Measurements from ENCODE around the gene ACVR2B. TPM values are rescaled to one million over a fixed set of nuclear protein-coding genes. Genes with fewer than 3 reads are reported as not detected.

ACVR2B gene
- total RNA-seq, 1 donor from 2014 or later = 89.5 TPM

DNA sequence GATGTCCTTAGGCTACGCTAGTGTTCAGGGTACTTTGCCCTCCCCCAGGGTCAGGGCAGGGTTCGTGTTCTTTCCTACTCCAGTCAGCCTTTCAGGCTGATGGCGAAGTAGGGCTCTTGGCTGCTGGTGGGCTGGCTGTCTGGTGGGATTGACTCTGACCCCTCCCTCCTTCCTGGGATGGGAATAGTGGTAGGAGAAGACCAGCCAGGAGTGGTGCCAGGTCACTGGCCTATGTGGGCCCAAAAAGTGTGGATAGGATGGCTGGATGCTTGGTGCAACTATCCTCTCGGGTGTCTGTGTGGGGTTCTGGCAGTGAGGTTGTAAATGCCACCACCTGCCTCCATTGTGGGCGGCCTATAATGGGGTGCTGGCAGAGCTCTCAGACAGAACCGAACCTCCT, 22.0 kb downstream of the ACVR2B start:
- H3K9ac ChIP-seq = no peak overlapping the region
- Mint-ChIP-seq H3K36me3 (peaks cover 28% of the 10 kb centered on the region), H3K9me3 (peaks cover 20% of the 10 kb centered on the region), H3K4me3 (no peak overlapping the region), H3K4me1 (peaks cover 3% of the 10 kb centered on the region), H3K27me3 (ENCODE audit: insufficient read depth, low read depth) (peaks cover 3% of the 10 kb centered on the region), H3K27ac (no peak overlapping the region)
- H3K9me3 ChIP-seq (ENCODE audit: low read depth) = peaks cover under 1% of the 10 kb centered on the region
- H3K79me2 ChIP-seq (ENCODE audit: low read depth) = peaks cover 69% of the 10 kb centered on the region
- no peaks in the 10 kb centered on the region for H3K27me3 ChIP-seq
- TF ChIP-seq EZH2 (IDR thresholded peaks at IDR 0.05) (no peak), EZH2phosphoT487 (IDR thresholded peaks at IDR 0.05) (no peak)
- TF ChIP-seq, protein P1, sequence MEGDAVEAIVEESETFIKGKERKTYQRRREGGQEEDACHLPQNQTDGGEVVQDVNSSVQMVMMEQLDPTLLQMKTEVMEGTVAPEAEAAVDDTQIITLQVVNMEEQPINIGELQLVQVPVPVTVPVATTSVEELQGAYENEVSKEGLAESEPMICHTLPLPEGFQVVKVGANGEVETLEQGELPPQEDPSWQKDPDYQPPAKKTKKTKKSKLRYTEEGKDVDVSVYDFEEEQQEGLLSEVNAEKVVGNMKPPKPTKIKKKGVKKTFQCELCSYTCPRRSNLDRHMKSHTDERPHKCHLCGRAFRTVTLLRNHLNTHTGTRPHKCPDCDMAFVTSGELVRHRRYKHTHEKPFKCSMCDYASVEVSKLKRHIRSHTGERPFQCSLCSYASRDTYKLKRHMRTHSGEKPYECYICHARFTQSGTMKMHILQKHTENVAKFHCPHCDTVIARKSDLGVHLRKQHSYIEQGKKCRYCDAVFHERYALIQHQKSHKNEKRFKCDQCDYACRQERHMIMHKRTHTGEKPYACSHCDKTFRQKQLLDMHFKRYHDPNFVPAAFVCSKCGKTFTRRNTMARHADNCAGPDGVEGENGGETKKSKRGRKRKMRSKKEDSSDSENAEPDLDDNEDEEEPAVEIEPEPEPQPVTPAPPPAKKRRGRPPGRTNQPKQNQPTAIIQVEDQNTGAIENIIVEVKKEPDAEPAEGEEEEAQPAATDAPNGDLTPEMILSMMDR (IDR thresholded peaks at IDR 0.05) = no peak
- H3K4me2 ChIP-seq = no peak overlapping the region
- H4K20me1 ChIP-seq (ENCODE audit: low read depth) = peaks cover 91% of the 10 kb centered on the region
- no peak for DNase-seq (ENCODE audit: low spot score)
- no peak overlapping the region for H2AFZ ChIP-seq (replicated peaks)
- H3K27ac ChIP-seq = no peak overlapping the region
- no peak overlapping the region for H3K4me3 ChIP-seq
- peaks cover 6% of the 10 kb centered on the region for H3K36me3 ChIP-seq
- no peaks in the 10 kb centered on the region for H3F3A ChIP-seq (ENCODE audit: low read depth)
- H3K4me1 ChIP-seq = no peaks in the 10 kb centered on the region

GRCh38 chr3:38476157-38476756, 22.6 kb downstream of the ACVR2B start:
- H3K4me1 Mint-ChIP-seq = peaks cover 3% of the 10 kb centered on the region
- no peaks in the 10 kb centered on the region for H3F3A ChIP-seq (ENCODE audit: low read depth)
- no peak overlapping the region for H3K4me2 ChIP-seq
- H3K4me3 ChIP-seq = no peak overlapping the region
- no peaks in the 10 kb centered on the region for H3K4me1 ChIP-seq
- no peak overlapping the region for H3K27ac Mint-ChIP-seq
- no peak overlapping the region for H3K27ac ChIP-seq
- no peaks in the 10 kb centered on the region for H3K27me3 ChIP-seq
- peaks cover 15% of the 10 kb centered on the region for H3K9me3 Mint-ChIP-seq
- peaks cover 27% of the 10 kb centered on the region for H3K36me3 Mint-ChIP-seq
- H2AFZ ChIP-seq (replicated peaks) = no peak overlapping the region
- peaks cover 93% of the 10 kb centered on the region for H4K20me1 ChIP-seq (ENCODE audit: low read depth)
- TF ChIP-seq, protein P1 (IDR thresholded peaks at IDR 0.05) = no peak
- TF ChIP-seq EZH2phosphoT487 (IDR thresholded peaks at IDR 0.05) (no peak), EZH2 (IDR thresholded peaks at IDR 0.05) (no peak)
- H3K79me2 ChIP-seq (ENCODE audit: low read depth) = peaks cover 64% of the 10 kb centered on the region
- H3K36me3 ChIP-seq = peaks cover 12% of the 10 kb centered on the region
- no peaks in the 10 kb centered on the region for H3K9me3 ChIP-seq (ENCODE audit: low read depth)
- peaks cover 3% of the 10 kb centered on the region for H3K27me3 Mint-ChIP-seq (ENCODE audit: insufficient read depth, low read depth)
- no peak overlapping the region for H3K9ac ChIP-seq
- no peak for DNase-seq (ENCODE audit: low spot score)
- H3K4me3 Mint-ChIP-seq = no peak overlapping the region

DNA sequence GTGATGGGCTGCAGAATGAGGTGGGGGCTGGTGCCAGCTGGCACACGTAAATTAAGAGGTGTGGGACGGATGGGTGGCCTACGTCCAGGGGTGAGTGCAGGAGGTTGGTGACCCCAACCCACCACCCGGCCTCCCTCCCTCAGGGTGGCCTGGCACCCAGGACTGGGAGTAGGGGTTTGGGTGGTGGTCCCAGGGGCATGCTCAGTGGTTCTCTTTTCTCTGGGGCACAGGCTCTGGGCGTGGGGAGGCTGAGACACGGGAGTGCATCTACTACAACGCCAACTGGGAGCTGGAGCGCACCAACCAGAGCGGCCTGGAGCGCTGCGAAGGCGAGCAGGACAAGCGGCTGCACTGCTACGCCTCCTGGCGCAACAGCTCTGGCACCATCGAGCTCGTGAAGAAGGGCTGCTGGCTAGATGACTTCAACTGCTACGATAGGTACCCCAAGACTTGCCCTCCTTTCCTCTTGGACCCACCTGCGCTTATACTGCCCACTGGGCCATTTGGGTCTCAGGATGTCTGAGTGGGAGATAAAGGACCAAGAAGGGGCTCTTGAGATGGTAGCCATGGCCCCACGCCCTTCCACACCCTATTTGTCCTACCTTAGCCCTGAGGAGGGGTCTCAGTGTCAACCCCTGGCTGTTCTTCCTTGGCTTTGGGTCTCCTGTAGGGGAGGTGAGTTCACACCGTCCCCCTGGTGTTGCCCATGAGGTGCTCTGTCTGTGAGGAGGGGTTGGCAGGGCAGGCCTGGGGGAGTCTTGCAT, 23.5 kb downstream of the ACVR2B start:
- Histone ChIP-seq H3K27ac (no peak overlapping the region), H3K27me3 (no peaks in the 10 kb centered on the region), H4K20me1 (ENCODE audit: low read depth) (peaks cover 85% of the 10 kb centered on the region), H3F3A (ENCODE audit: low read depth) (no peaks in the 10 kb centered on the region), H3K9me3 (ENCODE audit: low read depth) (no peaks in the 10 kb centered on the region), H2AFZ (replicated peaks) (no peak overlapping the region), H3K36me3 (peaks cover 13% of the 10 kb centered on the region), H3K4me1 (no peaks in the 10 kb centered on the region), H3K4me3 (no peak overlapping the region), H3K9ac (no peak overlapping the region), H3K4me2 (no peak overlapping the region), H3K79me2 (ENCODE audit: low read depth) (peaks cover 54% of the 10 kb centered on the region)
- no peak for TF ChIP-seq EZH2phosphoT487 (IDR thresholded peaks at IDR 0.05)
- TF ChIP-seq, protein P1 (IDR thresholded peaks at IDR 0.05) = no peak
- no peak for TF ChIP-seq EZH2 (IDR thresholded peaks at IDR 0.05)
- Mint-ChIP-seq H3K9me3 (peaks cover 9% of the 10 kb centered on the region), H3K27ac (no peak overlapping the region), H3K27me3 (ENCODE audit: insufficient read depth, low read depth) (peaks cover 3% of the 10 kb centered on the region), H3K36me3 (peaks cover 26% of the 10 kb centered on the region), H3K4me3 (no peak overlapping the region), H3K4me1 (peaks cover 3% of the 10 kb centered on the region)
- DNase-seq (ENCODE audit: low spot score) = no peak
